Liver (tissue), 9 donors: ENCODE data around the gene TTC39A. TPM values are rescaled to one million over a fixed set of nuclear protein-coding genes. Genes with fewer than 3 reads are reported as not detected.

ENCODE experiments used
- DNase-seq: peaks from one replicate; pipeline ENCODE4 v3.0.0-alpha.2; 2017; ENCODE audit warnings: low spot score
- H3K27ac ChIP-seq, 2 donors: one replicate each; pipeline ENCODE4 v1.7.0; 2013; ENCODE audit warnings: inconsistent platforms in 2 of 2, low read length in 2 of 2, control low read depth in 1 of 2, low read depth in 1 of 2, mild to moderate bottlenecking in 1 of 2
- H3K27me3 ChIP-seq, 4 donors: one replicate each; pipeline versions ENCODE4 v1.6.1 to v1.7.0; 2013; ENCODE audit warnings: low read length in 3 of 4, inconsistent platforms in 1 of 4, mild to moderate bottlenecking in 1 of 4, moderate library complexity in 1 of 4; ENCODE audit not compliant: control insufficient read depth in 4 of 4, insufficient read depth in 4 of 4
- H3K36me3 ChIP-seq, 4 donors: one replicate each; pipeline versions ENCODE4 v1.6.1 to v1.7.0; 2013; ENCODE audit warnings: low read length in 3 of 4, mild to moderate bottlenecking in 3 of 4, low read depth in 1 of 4, moderate library complexity in 1 of 4; ENCODE audit not compliant: control insufficient read depth in 4 of 4, insufficient read depth in 3 of 4
- H3K4me1 ChIP-seq, 4 donors: one replicate each; pipeline versions ENCODE4 v1.6.1 to v1.7.0; 2013; ENCODE audit warnings: low read length in 3 of 4, mild to moderate bottlenecking in 3 of 4, moderate library complexity in 1 of 4; ENCODE audit not compliant: control insufficient read depth in 4 of 4, insufficient read depth in 4 of 4
- H3K4me3 ChIP-seq, 3 donors: one replicate each; pipeline versions ENCODE4 v1.6.1 to v1.7.0; 2013; ENCODE audit warnings: low read length in 3 of 3, control low read depth in 1 of 3, low read depth in 1 of 3, mild to moderate bottlenecking in 1 of 3
- H3K9ac ChIP-seq, 2 donors: one replicate each; pipeline ENCODE4 v1.7.0; 2013; ENCODE audit warnings: low read length in 2 of 2, mild to moderate bottlenecking in 2 of 2, moderate library complexity in 2 of 2, control low read depth in 1 of 2, low read depth in 1 of 2
- H3K9me3 ChIP-seq, 4 donors: one replicate each; pipeline versions ENCODE4 v1.6.1 to v1.7.0; 2013; ENCODE audit warnings: low read length in 3 of 4; ENCODE audit not compliant: control insufficient read depth in 4 of 4
- GABPA ChIP-seq, 2 donors: IDR thresholded peaks in 1 of 2; conservative IDR thresholded peaks in 1 of 2; 2 replicates each; pipeline ENCODE4 v1.6.1; 2016; ENCODE audit warnings: antibody characterized with exemption in 2 of 2, mild to moderate bottlenecking in 1 of 2, moderate library complexity in 1 of 2
- HNF4A ChIP-seq, 2 donors: conservative IDR thresholded peaks; 2 replicates each; pipeline ENCODE4 v1.6.1; 2016; ENCODE audit warnings: antibody characterized with exemption in 2 of 2, mild to moderate bottlenecking in 2 of 2
- JUND ChIP-seq, 2 donors: IDR thresholded peaks; 2 replicates each; pipeline ENCODE4 v1.6.1; 2016; ENCODE audit warnings: antibody characterized with exemption in 2 of 2
- RAD21 ChIP-seq, 2 donors: IDR thresholded peaks; 2 replicates each; pipeline ENCODE4 v1.6.1; 2016; ENCODE audit warnings: antibody characterized with exemption in 2 of 2, mild to moderate bottlenecking in 2 of 2
- RXRA ChIP-seq, 2 donors: IDR thresholded peaks; 2 replicates each; pipeline ENCODE4 v1.6.1; 2017 to 2018; ENCODE audit warnings: antibody characterized with exemption in 2 of 2, mild to moderate bottlenecking in 1 of 2
- WGBS: extraction: QIAGEN DNeasy Blood & Tissue Kit; methylation state at CpG from one replicate; pipeline ENCODE4 v1.1.7; 2013; 5-methylcytosine and 5-hydroxymethylcytosine counted together
- polyA plus RNA-seq, 2 donors: library from polyadenylated mRNA; stranded (reverse) in 1 of 2; unstranded in 1 of 2; fragments of 200-250 nt in 1 of 2; fragments of >200 nt in 1 of 2; fragmentation: Nextera tagmentation in 1 of 2; extraction: Ambion mirVana in 1 of 2; gene quantifications; one replicate each; pipeline versions ENCODE4 v1.2.1 to v1.2.3, GENCODE V29; 2013 to 2015
- total RNA-seq, 2 donors: library from RNA; depleted of rRNA; stranded (reverse); fragments of >200 nt; gene quantifications; one replicate each; pipeline ENCODE4 v1.2.3, GENCODE V29; 2014
- TF ChIP-seq, protein P1 (sequence below): IDR thresholded peaks from 2 replicates; pipeline ENCODE4 v1.6.1; 2016; ENCODE audit warnings: antibody characterized with exemption, mild to moderate bottlenecking
- TF ChIP-seq, protein P2 (sequence below): IDR thresholded peaks from 2 replicates; pipeline ENCODE4 v1.6.1; 2016; ENCODE audit warnings: antibody characterized with exemption
- TF ChIP-seq, protein P3 (sequence below): IDR thresholded peaks from 2 replicates; pipeline ENCODE4 v1.6.1; 2016; ENCODE audit warnings: antibody characterized with exemption
- donor health status: healthy.
- donor health status: healthy.
- donor health status: healthy.
- donor health status: healthy.
- donor health status: healthy.

The TTC39A gene
- total and polyA plus RNA-seq, 4 donors: 0.32 to 1.9 (median 1.4) TPM

DNA sequence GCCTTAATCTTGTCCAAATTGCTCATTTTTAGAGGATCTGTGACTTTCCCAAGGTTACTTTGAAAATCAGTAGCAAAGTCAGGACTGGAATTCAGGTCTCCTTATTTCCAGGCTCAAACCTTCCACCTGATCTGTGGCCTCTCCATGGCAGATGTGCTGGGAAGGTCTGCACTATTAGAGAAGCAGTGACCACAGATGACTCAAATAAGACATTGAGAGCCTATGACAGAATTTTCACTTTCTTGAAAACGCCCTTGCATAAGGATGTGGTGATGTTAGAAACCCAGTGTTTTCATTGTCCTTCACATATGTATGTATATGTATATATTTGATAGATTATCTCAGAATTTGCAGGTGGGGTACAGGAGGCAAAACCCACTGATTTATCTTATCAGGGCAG is 45.3 kb downstream of the TTC39A start (continued):
- TF ChIP-seq, protein P1, sequence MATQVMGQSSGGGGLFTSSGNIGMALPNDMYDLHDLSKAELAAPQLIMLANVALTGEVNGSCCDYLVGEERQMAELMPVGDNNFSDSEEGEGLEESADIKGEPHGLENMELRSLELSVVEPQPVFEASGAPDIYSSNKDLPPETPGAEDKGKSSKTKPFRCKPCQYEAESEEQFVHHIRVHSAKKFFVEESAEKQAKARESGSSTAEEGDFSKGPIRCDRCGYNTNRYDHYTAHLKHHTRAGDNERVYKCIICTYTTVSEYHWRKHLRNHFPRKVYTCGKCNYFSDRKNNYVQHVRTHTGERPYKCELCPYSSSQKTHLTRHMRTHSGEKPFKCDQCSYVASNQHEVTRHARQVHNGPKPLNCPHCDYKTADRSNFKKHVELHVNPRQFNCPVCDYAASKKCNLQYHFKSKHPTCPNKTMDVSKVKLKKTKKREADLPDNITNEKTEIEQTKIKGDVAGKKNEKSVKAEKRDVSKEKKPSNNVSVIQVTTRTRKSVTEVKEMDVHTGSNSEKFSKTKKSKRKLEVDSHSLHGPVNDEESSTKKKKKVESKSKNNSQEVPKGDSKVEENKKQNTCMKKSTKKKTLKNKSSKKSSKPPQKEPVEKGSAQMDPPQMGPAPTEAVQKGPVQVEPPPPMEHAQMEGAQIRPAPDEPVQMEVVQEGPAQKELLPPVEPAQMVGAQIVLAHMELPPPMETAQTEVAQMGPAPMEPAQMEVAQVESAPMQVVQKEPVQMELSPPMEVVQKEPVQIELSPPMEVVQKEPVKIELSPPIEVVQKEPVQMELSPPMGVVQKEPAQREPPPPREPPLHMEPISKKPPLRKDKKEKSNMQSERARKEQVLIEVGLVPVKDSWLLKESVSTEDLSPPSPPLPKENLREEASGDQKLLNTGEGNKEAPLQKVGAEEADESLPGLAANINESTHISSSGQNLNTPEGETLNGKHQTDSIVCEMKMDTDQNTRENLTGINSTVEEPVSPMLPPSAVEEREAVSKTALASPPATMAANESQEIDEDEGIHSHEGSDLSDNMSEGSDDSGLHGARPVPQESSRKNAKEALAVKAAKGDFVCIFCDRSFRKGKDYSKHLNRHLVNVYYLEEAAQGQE: no peak
- TF ChIP-seq GABPA (IDR thresholded peaks at IDR 0.05 in 1 of 2, conservative IDR thresholded peaks at IDR 0.05 in 1 of 2) (no peak), JUND (IDR thresholded peaks at IDR 0.05) (no peak)
- TF ChIP-seq, protein P2, sequence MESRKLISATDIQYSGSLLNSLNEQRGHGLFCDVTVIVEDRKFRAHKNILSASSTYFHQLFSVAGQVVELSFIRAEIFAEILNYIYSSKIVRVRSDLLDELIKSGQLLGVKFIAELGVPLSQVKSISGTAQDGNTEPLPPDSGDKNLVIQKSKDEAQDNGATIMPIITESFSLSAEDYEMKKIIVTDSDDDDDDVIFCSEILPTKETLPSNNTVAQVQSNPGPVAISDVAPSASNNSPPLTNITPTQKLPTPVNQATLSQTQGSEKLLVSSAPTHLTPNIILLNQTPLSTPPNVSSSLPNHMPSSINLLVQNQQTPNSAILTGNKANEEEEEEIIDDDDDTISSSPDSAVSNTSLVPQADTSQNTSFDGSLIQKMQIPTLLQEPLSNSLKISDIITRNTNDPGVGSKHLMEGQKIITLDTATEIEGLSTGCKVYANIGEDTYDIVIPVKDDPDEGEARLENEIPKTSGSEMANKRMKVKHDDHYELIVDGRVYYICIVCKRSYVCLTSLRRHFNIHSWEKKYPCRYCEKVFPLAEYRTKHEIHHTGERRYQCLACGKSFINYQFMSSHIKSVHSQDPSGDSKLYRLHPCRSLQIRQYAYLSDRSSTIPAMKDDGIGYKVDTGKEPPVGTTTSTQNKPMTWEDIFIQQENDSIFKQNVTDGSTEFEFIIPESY: no peak

DNA sequence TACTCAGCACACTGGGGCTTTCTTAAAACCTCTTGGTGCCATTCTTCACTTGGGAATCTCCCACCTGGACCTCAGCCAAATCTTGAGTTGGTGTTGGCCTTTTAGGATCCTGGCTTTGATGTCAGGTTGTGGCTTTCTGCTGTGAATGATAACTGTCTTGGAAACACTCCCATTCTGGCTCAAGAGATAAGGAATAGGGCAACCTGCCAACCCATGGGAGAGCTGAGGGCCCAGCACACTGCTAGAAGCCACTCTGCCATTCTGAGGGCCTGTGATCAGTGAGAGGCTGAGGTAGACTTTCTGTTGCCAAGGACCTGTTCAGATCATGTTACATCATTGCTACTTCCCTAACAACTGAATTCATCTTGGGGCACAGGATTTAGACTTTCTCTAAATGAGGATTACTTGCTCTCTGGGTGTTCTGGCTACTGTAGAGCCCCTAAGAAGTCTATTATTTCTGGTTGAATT is 45.8 kb downstream of the TTC39A start:
- no peaks in the 10 kb centered on the region for H3K36me3 ChIP-seq
- no peaks in the 10 kb centered on the region for H3K27me3 ChIP-seq
- peaks cover 7 to 36% (median 19%) of the 10 kb centered on the region in 4 donors for H3K4me1 ChIP-seq
- H3K9ac ChIP-seq: no peak overlapping the region
- TF ChIP-seq RAD21 (IDR thresholded peaks at IDR 0.05) (peak in 1 of 2 donors; percentile 23), RXRA (IDR thresholded peaks at IDR 0.05) (peak; percentile 41), HNF4A (conservative IDR thresholded peaks at IDR 0.05) (peak; percentile 27 to 30)
- TF ChIP-seq, protein P3, sequence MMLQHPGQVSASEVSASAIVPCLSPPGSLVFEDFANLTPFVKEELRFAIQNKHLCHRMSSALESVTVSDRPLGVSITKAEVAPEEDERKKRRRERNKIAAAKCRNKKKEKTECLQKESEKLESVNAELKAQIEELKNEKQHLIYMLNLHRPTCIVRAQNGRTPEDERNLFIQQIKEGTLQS: no peak
- TF ChIP-seq, protein P2: no peak
- no peaks in the 10 kb centered on the region for H3K9me3 ChIP-seq
- peak; percentile 82 for DNase-seq
- H3K4me3 ChIP-seq: no peak overlapping the region
- H3K27ac ChIP-seq: no peak overlapping the region

DNA sequence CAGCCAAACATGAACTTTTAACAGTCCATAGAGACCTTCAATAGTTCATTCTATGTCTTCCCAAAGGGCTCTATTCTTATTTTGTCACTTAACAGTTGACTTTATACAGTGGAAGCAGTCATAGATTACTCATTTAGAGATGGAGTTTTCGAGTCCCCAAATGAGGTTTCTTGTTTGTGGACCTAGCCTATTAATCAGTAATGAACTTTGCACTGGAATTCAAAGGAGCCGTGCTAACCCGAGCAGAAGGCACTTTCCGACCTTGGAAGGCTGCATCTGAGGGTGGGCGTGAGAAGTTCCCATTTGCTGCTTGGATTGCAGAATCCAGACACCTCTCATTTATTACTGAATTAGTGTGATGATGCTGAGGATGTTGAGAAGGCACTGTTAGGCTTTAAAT is 46.4 kb downstream of the TTC39A start:
- H3K27ac ChIP-seq: no peak overlapping the region
- H3K9ac ChIP-seq: no peak overlapping the region
- TF ChIP-seq RXRA (IDR thresholded peaks at IDR 0.05): no peak
- no peaks in the 10 kb centered on the region for H3K9me3 ChIP-seq
- H3K4me1 ChIP-seq: peaks cover 7 to 31% (median 17%) of the 10 kb centered on the region in 4 donors
- WGBS: 64% methylated on average over 5 of the region's 5 CpGs
- no peaks in the 10 kb centered on the region for H3K27me3 ChIP-seq
- H3K36me3 ChIP-seq: no peaks in the 10 kb centered on the region
- DNase-seq: no peak
- no peak overlapping the region for H3K4me3 ChIP-seq
